Activated CD8-positive, alpha-beta memory T cell treated with anti-CD3 and anti-CD28 coated beads, Interleukin-2, amount 50 U/mL, for 4 hours (primary cell): ENCODE measurements around the gene TAS2R14.

Experiments used
- DNase-seq: peaks from one replicate; pipeline ENCODE4 v3.0.0-alpha.2; 2020

TAS2R14 gene

DNA sequence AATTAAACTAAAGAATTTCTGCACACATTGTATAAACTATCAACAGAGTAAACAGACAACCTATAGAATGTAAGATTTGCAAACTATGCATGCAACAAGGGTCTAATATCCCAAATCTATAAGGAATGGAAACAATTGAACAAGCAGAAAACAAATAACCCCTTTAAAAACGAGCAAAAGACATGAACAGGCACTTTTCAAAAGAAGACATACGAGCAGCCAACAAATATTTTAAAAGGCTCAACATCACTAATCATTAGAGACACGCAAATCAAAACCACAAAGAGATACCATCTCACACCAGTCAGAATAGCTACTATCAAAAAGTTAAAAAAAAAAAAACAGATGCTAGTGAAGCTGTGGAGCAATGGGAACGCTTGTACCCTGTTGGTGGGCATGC, 34.4 kb downstream of the TAS2R14 start:
- no peak for DNase-seq

DNA sequence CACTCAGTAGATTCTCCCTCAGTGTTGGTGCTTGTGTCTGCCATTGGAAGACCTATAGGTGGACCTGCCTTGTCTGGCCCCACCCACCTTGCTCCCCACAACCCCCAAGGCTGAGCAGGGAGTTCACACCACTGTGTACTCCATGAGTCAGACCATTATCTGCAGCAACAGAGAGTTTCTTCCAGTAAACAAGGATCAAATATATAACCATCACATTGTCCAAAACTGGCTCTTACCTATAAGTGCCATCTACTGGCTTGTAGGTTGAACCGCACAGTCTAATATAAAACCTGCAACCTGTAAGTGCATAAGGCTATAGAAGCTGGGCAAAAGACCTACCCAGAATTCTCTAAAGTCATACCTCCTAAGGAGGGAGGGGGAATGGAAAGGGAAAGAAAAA, 37.6 kb downstream of the TAS2R14 start:
- DNase-seq = no peak

DNA sequence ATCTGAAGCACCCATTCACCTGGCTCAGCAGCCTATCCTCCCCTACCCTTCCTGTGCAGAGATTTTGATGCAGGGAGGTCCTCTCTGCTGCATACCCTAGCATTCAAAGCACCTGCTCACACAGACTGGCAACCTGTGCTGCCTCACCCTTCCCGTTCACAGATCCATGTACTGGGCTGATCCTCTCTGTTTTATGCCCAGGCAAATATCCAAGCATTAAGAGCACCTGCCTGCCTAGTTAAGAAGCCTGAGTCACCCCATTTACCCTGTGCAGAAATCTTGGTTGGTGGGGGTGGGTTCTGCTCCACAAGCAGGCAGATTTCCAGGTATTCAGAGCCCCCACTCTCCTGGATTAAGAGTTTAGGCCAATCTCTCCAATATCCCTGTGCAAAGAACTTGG, 38.1 kb downstream of the TAS2R14 start:
- no peak for DNase-seq

DNA sequence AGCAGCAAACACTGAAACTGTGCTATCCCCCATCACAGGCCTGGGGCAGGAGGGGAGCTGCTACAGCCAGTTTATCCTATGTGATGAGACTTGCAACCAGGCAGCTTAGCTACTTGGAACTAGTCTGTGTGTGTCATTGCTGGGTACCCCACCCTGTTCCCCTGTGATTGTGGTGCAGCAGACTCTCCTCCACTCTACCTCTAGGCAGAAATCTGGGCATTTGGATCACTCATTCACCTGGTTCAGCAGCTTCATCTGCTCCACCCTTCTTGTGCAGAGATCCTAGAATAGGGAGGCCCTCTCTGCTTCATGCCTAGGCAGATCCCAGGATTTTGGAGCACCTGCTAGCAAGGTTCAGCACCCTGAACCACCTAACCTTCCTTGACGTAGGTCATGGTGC, 38.5 kb downstream of the TAS2R14 start:
- no peak for DNase-seq

DNA sequence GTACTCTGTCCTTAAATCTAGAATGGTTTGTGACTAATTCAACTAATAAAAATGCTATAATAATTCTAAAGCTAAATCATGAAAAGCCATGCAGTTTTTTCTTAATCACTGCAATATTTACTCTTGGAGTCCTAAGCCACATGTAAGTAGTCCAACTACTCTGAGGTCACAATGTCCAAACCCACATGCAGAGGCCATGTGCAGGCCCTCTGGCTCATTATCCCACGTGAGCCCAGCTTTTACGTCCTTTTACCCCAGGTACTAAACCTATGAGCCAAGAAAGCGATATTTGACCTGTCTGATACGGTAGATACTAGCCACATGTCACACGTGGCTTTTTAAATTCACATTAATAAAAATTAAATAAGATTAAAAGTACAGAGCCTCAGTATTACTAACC, 42.2 kb downstream of the TAS2R14 start:
- DNase-seq = no peak

DNA sequence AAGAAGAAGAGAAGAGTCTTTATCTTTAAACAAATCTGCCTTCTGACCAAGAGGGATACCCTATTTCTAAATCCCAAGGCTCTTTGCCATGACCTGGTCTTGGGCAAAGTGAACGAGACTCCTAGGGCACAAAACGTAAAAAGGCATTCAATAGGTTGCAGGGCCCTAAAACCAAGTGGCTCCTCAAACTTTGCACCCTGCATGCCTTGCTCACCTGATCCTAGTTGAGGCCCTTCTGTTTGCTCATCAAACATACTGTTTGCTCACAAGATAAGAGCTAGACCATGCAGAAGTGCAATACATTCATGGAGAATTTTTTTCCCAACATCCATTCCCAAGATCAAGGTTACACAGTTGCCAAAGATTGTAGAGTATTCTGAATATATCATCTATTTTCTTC, 47.1 kb downstream of the TAS2R14 start:
- no peak for DNase-seq

DNA sequence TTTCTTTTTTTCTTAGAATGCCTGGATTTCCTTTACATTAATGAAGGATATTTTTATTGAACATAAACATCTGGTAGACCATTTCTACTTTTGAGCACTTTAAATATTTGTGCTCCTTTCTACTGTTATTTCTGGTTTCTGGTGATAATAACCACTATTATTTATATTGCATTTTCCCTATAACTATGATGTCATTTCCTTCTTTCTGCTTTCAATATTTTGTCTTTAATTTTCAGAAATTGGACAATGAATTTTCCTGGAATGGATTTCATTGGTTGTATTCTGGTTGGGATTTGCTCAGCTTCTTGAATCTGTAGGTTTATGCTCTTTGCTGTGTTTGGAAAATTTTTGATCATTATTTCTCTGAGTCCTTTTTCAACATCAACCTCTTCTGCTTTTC, 49.8 kb downstream of the TAS2R14 start:
- no peak for DNase-seq
